Stimulated activated CD4-positive, alpha-beta T cell treated with anti-CD3 and anti-CD28 coated beads, Interleukin-1b, Interleukin-23, amount 100 ng/mL, for 4 hours (primary cell): ENCODE data around the gene FKBP5.
"Not testable (repeated sequence)": the region's sequence is repeated elsewhere in the genome, so short reads cannot be mapped to it uniquely, and the experiment has no call there.

Experiments
- DNase-seq, 2 donors: peaks; one replicate each; pipeline ENCODE4 v3.0.0-alpha.2; 2020; ENCODE audit warnings: low read depth in 2 of 2

FKBP5 gene

DNA sequence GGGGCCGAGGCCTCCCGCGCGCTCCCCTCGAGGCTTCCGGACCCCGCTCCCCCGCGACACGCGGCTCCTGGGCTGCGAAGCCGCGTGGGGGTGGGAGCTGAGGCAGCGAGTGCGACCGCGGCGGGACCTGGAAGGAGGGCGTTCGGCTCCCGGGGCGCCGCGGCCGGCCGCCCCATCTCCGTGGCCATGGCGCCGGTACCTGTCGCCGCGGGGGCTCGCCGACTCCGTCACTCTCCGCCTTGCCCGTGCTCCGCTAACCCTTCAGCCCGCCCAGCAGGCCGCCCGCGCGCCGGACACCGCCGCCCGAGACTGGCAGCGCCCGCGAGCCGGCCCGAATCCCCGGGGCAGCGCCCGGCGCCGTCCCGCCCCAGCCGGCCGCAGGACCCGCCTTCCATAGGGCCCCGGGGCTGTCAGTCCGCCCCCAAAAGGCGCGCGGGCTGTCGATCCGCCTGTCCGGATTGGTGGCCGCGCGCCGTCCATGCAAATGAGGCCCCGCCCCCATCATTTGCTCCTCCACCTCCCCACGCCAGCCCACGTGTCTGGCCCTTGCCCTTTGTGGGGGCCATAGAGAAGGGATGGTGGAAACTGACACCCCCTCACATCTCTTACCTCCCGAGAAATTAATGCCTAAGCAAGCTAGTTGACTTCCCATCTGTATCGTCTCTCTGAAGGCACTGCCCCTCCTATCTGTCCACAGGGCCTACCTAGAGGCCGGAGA, at the start of gene FKBP5:
FKBP5 (minus strand) TSS at position 311 of the 718 bp plus-strand sequence. CDS start 46,091 bp downstream, outside the sequence.
- DNase-seq, result peak; percentile 72 to 87

DNA sequence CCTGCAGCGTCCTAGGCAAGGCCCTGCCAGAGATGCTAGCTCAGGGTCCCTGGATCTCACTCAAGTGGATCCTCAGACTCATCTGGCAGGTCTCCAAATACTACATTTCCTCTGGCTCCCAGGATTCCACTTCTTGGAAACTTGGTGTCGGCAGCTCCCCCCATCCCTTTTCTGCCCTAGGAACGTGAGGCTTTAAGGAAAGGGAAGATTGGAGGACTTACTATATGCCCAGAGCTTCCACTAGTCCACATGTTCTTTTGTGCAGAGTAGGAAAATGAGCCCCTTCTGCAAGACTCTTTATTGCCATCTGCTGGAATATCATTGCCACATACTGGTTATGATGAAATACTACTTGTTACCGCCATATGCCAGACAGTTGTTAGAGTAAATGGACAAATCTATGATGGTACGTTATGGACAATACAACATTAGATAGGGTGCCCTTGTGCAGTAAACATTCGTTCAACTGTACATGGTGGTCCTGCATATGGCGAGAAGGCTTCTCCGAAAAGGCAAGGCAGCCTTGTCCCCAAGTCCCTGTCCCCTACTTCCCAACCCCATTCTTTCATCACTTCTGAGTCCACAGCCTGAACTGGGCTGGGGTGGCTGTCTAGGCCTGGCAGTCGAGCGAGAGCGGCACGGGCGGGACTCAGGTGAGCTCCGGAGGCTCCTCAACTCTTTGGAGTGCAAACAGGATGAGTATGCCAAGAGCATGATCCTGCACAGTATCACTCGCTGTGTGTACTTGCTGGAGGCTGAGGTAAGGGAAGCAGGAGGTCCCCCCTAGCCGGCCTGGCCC, 48.9 kb upstream of the FKBP5 start:
- no peak for DNase-seq

- DNase-seq, result no peak
These were observed 48.3 kb upstream of the FKBP5 start, which contains the start of gene ARMC12 for GRCh38 chr6:35736982-35737412. Gene ARMC12, plus strand, starts transcription at chr6:35737032. Its CDS starts 77 bp downstream, at chr6:35737109.

GRCh38 chr6:35736253-35736894, 47.7 kb upstream of the FKBP5 start:
- DNase-seq, result peak; percentile 78 to 91

DNA sequence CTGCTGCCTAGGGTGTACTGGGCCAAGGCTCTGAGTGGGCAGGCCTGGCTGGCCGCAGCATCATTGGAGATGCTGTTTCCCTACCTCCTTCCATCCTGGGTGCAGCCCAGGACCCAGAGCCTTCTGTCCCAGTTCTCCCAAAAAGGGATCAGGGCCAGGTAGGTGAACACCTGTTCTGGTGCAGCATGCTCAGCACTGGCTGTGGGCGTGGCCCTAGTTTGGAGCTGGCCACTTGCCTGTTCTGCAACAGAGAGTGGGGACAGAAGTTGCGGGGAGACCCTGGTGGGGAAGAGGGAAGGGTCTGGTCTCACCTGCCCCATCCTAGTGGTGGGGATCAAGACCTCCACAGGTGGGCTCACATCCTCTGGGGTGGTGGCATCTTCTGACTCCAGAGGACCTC, 46.7 kb upstream of the FKBP5 start:
- DNase-seq, result no peak

DNA sequence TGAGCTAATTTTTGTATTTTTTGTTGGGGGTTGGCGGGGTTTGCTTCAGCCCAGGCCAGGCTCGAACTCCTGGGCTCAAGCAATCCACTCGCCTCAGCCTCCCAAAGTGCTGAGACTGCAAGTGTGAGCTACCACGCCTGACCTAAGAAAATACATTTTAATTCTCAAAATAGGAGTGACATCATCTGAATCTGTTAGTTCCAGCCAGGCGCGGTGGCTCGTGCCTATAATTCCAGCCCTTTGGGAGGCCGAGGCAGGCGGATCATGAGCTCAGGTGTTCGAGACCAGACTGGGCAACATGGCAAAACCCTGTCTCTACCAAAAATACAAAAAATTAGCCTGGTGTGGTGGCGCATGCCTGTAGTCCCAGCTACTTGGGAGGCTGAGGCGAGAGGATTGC, 45.6 kb upstream of the FKBP5 start:
- DNase-seq, result not testable (repeated sequence)

DNA sequence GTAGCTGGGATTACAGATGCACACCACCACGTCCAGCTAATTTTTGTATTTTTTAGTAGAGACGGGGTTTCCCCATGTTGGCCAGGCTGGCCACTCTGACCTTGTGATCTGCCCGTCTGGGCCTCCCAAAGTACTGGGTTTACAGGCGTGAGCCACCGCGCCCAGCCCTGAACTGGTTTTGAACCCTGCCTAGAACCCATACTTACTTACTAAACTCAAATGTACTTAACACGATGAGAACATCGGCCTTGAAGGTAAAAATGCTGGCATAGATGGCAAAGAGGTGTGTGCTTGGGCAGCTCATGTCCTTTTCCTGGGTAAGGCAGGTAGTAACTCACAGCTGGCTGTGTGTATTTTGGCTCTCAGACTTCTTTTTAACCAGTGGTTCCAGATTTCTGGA, 44.9 kb upstream of the FKBP5 start:
- DNase-seq, result no peak

GRCh38 chr6:35731736-35732532, 43.2 kb upstream of the FKBP5 start:
- DNase-seq, result peak; percentile 93 to 95

- DNase-seq, result peak; percentile 85 to 90
These were observed 42.7 kb upstream of the FKBP5 start for GRCh38 chr6:35731414-35731735.

DNA sequence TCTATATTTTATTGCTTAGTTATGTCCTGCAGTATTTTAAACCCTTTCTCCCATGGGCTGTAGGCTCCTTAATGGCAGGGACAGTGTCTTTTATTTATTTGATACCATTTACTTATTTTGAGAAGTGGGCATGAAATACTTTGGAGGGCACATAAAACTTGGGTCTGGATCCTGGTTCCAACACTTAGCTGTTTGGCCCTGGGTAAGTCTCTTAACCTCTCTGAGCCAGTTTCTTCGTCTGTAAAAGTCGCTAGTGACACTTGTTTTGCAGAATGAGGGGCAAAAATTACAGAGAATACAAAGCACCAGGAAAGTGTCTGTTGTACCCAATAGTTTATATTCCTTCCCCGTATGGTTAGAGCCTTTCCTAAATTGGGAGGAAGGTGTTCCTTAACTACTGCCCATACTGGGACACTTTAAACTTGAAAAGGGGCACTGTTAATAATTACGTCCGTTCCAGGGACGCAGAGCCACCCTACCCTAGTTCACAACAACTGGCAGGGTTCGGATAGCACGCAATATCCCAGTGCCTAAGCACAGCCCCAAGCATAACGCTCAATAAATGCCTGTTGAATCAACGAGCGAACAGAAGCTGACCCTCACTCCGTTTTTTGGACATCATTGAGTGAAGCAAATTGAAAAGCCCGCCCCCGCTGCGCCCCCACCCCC, 42.2 kb upstream of the FKBP5 start:
- DNase-seq, result no peak

- no peak for DNase-seq
These were observed 41.0 kb upstream of the FKBP5 start for GRCh38 chr6:35729722-35730121.

GRCh38 chr6:35728683-35729678, 40.3 kb upstream of the FKBP5 start:
- DNase-seq, result no peak

GRCh38 chr6:35727935-35728682, 39.4 kb upstream of the FKBP5 start:
- DNase-seq, result peak; percentile 62

GRCh38 chr6:35727231-35727934, 38.7 kb upstream of the FKBP5 start:
- no peak for DNase-seq

DNA sequence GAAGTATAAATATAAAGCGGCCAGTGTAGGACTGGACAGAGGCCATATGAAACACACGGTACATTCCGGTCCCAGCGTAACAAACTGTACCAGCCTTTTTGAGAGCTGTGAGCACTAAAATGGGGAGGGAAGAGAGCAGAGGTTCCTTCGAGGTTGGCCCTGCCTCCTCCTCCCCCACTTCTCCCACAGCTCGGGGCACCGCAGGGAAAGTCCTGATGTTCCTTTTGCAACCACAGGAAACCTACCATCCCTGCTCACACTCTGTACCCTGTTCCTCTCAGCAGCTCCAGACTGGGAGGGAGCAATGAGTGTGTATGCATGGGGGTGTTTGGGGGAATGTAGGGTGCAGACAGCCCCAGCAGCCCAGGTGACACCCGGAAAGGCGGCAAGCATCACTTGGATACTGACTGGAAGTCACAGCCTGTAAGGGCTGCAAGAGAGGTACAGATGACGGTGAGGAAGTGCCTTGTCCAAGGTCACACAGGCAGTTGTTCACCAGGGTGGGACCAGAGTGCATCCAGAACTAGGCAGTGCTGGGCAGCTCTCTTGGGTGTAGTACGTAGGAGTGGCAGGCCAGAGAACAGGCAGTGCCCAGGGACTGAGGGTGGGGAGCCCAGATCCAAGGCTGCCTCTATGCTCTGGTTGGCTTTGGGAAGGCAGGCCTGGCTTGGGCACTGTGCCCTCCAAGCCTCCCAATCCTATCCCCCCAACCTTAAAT, 37.2 kb upstream of the FKBP5 start:
- no peak for DNase-seq

- no peak for DNase-seq
These were observed 36.5 kb upstream of the FKBP5 start for GRCh38 chr6:35725081-35725708.

DNA sequence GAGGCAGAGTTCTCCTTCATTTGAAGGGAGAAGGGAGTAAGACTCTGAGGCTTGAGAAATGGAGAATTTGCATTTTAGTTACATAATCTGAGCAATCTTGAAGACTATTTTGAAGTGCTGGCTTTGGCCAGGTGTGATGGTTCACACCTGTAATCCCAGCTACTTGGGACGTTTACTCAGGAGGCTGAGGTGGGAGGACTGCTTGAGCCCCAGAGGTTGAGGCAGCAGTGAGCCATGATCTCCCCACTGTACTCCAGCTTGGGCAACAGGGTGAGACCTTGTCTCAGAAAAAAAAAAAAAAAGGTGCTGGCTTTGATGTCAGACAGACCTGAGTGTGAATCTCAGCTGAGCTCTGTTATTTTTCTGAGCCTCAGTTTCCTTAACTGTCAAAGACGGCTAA, 35.8 kb upstream of the FKBP5 start:
- no peak for DNase-seq
